Kidney epithelial cell (primary cell): Measurements from ENCODE around the gene MCRIP1. TPM values are rescaled to one million over a fixed set of nuclear protein-coding genes. Genes with fewer than 3 reads are reported as not detected.

Experiments used
- DNase-seq: peaks from one replicate; pipeline ENCODE4 v3.0.0-alpha.2; 2010; ENCODE audit warnings: low read depth
- H3K27me3 ChIP-seq: 2 replicates; pipeline ENCODE4 v1.6.0; 2011; ENCODE audit warnings: low read length; ENCODE audit not compliant: control insufficient read depth, insufficient read depth
- H3K36me3 ChIP-seq: 2 replicates; pipeline ENCODE4 v1.5.1; 2011; ENCODE audit warnings: low read length; ENCODE audit not compliant: control insufficient read depth, insufficient read depth
- H3K4me3 ChIP-seq: 2 replicates; pipeline ENCODE4 v1.5.1; 2011; ENCODE audit warnings: low read depth, mild to moderate bottlenecking, control low read depth, low read length
- CTCF ChIP-seq: IDR thresholded peaks from 2 replicates; pipeline ENCODE4 v1.5.1; 2011; ENCODE audit warnings: mild to moderate bottlenecking, moderate library complexity, low read length, control low read depth, inconsistent platforms; ENCODE audit not compliant: insufficient read depth, poor library complexity, severe bottlenecking
- total RNA-seq: library from RNA; depleted of rRNA; stranded (reverse); fragments of >200 nt; gene quantifications from 2 replicates; pipeline ENCODE4 v1.2.3, GENCODE V29; 2015

The MCRIP1 gene
- total RNA-seq, 1 donor from 2014 or later = 131 TPM

GRCh38 chr17:81814748-81815645 lies 18.1 kb downstream of the MCRIP1 start:
- Histone ChIP-seq H3K4me3 (no peak overlapping the region), H3K36me3 (no peaks in the 10 kb centered on the region), H3K27me3 (peaks cover 25% of the 10 kb centered on the region)
- DNase-seq = peak; percentile 47
- no peak for TF ChIP-seq CTCF

GRCh38 chr17:81813861-81814683 lies 19.0 kb downstream of the MCRIP1 start:
- TF ChIP-seq CTCF = no peak
- Histone ChIP-seq H3K36me3 (no peaks in the 10 kb centered on the region), H3K27me3 (peaks cover 29% of the 10 kb centered on the region), H3K4me3 (no peak overlapping the region)
- no peak for DNase-seq

- Histone ChIP-seq H3K4me3 (no peak overlapping the region), H3K36me3 (no peaks in the 10 kb centered on the region), H3K27me3 (peaks cover 34% of the 10 kb centered on the region)
- TF ChIP-seq CTCF = no peak
- no peak for DNase-seq
Observed at GRCh38 chr17:81813371-81813684, 19.8 kb downstream of the MCRIP1 start.

GRCh38 chr17:81812571-81813370 lies 20.3 kb downstream of the MCRIP1 start:
- DNase-seq = no peak
- Histone ChIP-seq H3K4me3 (no peak overlapping the region), H3K27me3 (peaks cover 38% of the 10 kb centered on the region), H3K36me3 (no peaks in the 10 kb centered on the region)
- no peak for TF ChIP-seq CTCF

- DNase-seq = no peak
- Histone ChIP-seq H3K36me3 (no peaks in the 10 kb centered on the region), H3K27me3 (peaks cover 45% of the 10 kb centered on the region), H3K4me3 (no peak overlapping the region)
- no peak for TF ChIP-seq CTCF
Observed at GRCh38 chr17:81811705-81812570, 21.2 kb downstream of the MCRIP1 start.
